CD4-positive, alpha-beta T cell (primary cell): ENCODE measurements around the gene TMEM184A. TPM values are rescaled to one million over a fixed set of nuclear protein-coding genes. Genes with fewer than 3 reads are reported as not detected.
"Not testable (repeated sequence)": the region's sequence is repeated elsewhere in the genome, so short reads cannot be mapped to it uniquely, and the experiment has no call there.

Experiments used
- ATAC-seq: fragments of 200-7000 bp; cut with Tn5 transposase; one replicate; pipeline ENCODE4 v1.10.0; 2022; ENCODE audit warnings: mild to moderate bottlenecking; ENCODE audit not compliant: poor library complexity
- CTCF ChIA-PET: fragments of 350-600 bp; sonication (Branson Sonifier 250); formaldehyde crosslinking; loops from one replicate; lab custom pipeline; 2021; ENCODE audit warnings: antibody characterized with exemption, inconsistent platforms; lab: Charles Lee
- POLR2A ChIA-PET: fragments of 350-600 bp; sonication (Branson Sonifier 250); formaldehyde crosslinking; loops from one replicate; lab custom pipeline; 2021; ENCODE audit warnings: antibody characterized with exemption, inconsistent platforms; lab: Charles Lee
- DNase-seq, 14 experiments: peaks; one replicate each; pipeline ENCODE4 v3.0.0-alpha.2; 2013 to 2020; ENCODE audit warnings: mixed read lengths in 2 of 14
- H3K27ac ChIP-seq, 2 donors: one replicate each; pipeline versions ENCODE4 v1.5.1 to v1.7.0; 2013; ENCODE audit warnings: low read length in 2 of 2, low read depth in 1 of 2, mild to moderate bottlenecking in 1 of 2
- H3K27me3 ChIP-seq, 2 experiments: 1 replicate in 1 of 2; 2 replicates in 1 of 2; pipeline versions ENCODE4 v1.6.1 to v1.7.0; 2013; ENCODE audit warnings: low read length in 2 of 2, control low read depth in 1 of 2, mild to moderate bottlenecking in 1 of 2, moderate library complexity in 1 of 2; ENCODE audit not compliant: insufficient read depth in 2 of 2, control insufficient read depth in 1 of 2
- H3K36me3 ChIP-seq: one replicate; pipeline ENCODE4 v1.6.1; 2013; ENCODE audit warnings: low read length, control low read depth; ENCODE audit not compliant: insufficient read depth
- H3K4me1 ChIP-seq: one replicate; pipeline ENCODE4 v1.6.1; 2013; ENCODE audit warnings: low read length, control low read depth; ENCODE audit not compliant: insufficient read depth
- H3K4me3 ChIP-seq: one replicate; pipeline ENCODE4 v1.5.1; 2013; ENCODE audit warnings: mild to moderate bottlenecking, low read length, moderate library complexity
- H3K9me3 ChIP-seq, 2 experiments: 1 replicate in 1 of 2; 2 replicates in 1 of 2; pipeline versions ENCODE4 v1.6.1 to v1.7.0; 2013; ENCODE audit warnings: low read length in 2 of 2, mild to moderate bottlenecking in 2 of 2, control low read depth in 1 of 2, moderate library complexity in 1 of 2; ENCODE audit not compliant: control insufficient read depth in 1 of 2, insufficient read depth in 1 of 2
- H3K27ac Mint-ChIP-seq: one replicate; pipeline ENCODE4 v1.8.0; 2020; ENCODE audit warnings: mixed read lengths
- H3K27me3 Mint-ChIP-seq: one replicate; pipeline ENCODE4 v1.8.0; 2021; ENCODE audit warnings: mixed read lengths
- H3K36me3 Mint-ChIP-seq: one replicate; pipeline ENCODE4 v1.8.0; 2021; ENCODE audit warnings: low read depth, mixed read lengths
- H3K4me1 Mint-ChIP-seq: one replicate; pipeline ENCODE4 v1.8.0; 2021; ENCODE audit warnings: low read depth, mixed read lengths
- H3K4me3 Mint-ChIP-seq: one replicate; pipeline ENCODE4 v1.8.0; 2020; ENCODE audit warnings: mild to moderate bottlenecking, mixed read lengths
- H3K9me3 Mint-ChIP-seq: one replicate; pipeline ENCODE4 v1.8.0; 2020; ENCODE audit warnings: mixed read lengths
- CTCF ChIP-seq: fragments of 200-600 bp; IDR thresholded peaks from one replicate; pipeline ENCODE4 v1.8.0; 2022; ENCODE audit warnings: antibody characterized with exemption, mild to moderate bottlenecking
- intact Hi-C, 2 experiments: fragments of 100-400 bp; cut with DNase I in 1 of 2; cut with micrococcal nuclease in 1 of 2; formaldehyde crosslinking; loops; one replicate each; pipeline versions ENCODE4 v1.15.1 to v1.9.0; 2023 to 2025; cut with DNase I, micrococcal nuclease
- total RNA-seq, 174 experiments: library from RNA in 2 of 174; stranded (reverse) in 2 of 174; gene quantifications; one replicate each; pipeline ENCODE4 v1.2.3 and lab custom pipeline; 2021 to 2026

Gene TMEM184A
- total RNA-seq, 2 experiments from 2014 or later: 0.06 TPM; not detected in 1

- Histone ChIP-seq H3K27me3 (no peaks in the 10 kb centered on the region), H3K4me1 (no peaks in the 10 kb centered on the region), H3K27ac (no peak overlapping the region), H3K4me3 (no peak overlapping the region), H3K36me3 (no peaks in the 10 kb centered on the region), H3K9me3 (peaks cover 0 to 11% of the 10 kb centered on the region in 2 experiments)
- Mint-ChIP-seq H3K4me3 (no peak overlapping the region), H3K27me3 (no peaks in the 10 kb centered on the region), H3K4me1 (no peaks in the 10 kb centered on the region), H3K9me3 (no peaks in the 10 kb centered on the region), H3K36me3 (no peaks in the 10 kb centered on the region), H3K27ac (no peak overlapping the region)
- no peak for ATAC-seq
- intact Hi-C loops: no loop called here
- TF ChIP-seq CTCF: no peak
- ChIA-PET CTCF (no interaction called here), POLR2A (no interaction called here)
- no peak for DNase-seq
Measured at GRCh38 chr7:1520539-1521234, 35.3 kb downstream of the TMEM184A start.

GRCh38 chr7:1519322-1519922, 36.6 kb downstream of the TMEM184A start:
- H3K4me1 Mint-ChIP-seq, H3K4me1 ChIP-seq, H3K36me3 Mint-ChIP-seq, intact Hi-C loops, H3K4me3 ChIP-seq, H3K27ac Mint-ChIP-seq, DNase-seq, H3K27ac ChIP-seq, H3K27me3 Mint-ChIP-seq, H3K27me3 ChIP-seq, H3K4me3 Mint-ChIP-seq, H3K36me3 ChIP-seq, CTCF ChIA-PET, ATAC-seq, H3K9me3 Mint-ChIP-seq: not testable (repeated sequence)
- H3K9me3 ChIP-seq: peaks cover 0 to 11% of the 10 kb centered on the region in 2 experiments
- POLR2A ChIA-PET: interaction anchor here (0.9 kb wide), 1 partner anchor 10 kb away, joined by 4 read pairs; no protein-coding TSS in a partner anchor

DNA sequence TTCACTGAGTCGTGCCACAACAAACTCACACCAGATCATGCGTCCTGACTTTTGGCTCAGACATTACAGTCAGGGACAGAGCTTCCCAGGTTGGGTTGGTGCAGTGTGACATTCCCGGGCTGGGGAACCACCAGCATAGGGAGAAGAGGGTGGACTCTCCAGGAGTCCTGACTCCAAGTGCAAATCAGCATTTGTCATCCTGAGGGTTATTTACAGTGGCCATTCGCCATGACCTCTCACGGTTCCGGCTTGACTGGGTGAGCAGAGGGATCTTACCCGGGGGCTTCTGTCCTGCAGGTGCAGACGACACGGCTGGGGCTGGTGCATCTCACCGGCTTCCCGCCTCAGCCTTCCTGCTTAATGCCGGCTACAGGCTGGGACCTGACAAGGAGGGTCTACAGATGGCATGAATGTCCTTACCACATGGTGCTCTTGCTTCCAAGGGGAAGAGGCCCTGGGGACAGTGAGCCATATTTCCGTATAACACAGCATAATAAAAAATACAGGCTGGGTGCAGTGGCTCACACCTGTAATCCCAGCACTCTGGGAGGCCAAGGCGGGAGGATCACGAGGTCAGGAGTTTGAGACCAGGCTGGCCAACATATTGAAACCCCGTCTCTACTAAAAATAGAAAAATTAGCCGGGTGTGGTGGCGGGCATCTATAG, 39.3 kb downstream of the TMEM184A start:
- Mint-ChIP-seq H3K9me3 (no peaks in the 10 kb centered on the region), H3K27ac (no peak overlapping the region), H3K36me3 (no peaks in the 10 kb centered on the region), H3K27me3 (no peaks in the 10 kb centered on the region), H3K4me1 (peaks cover 20% of the 10 kb centered on the region), H3K4me3 (no peak overlapping the region)
- no peaks in the 10 kb centered on the region for H3K36me3 ChIP-seq
- CTCF ChIA-PET: no interaction called here
- POLR2A ChIA-PET: no interaction called here
- intact Hi-C loops: no loop called here
- DNase-seq (no peak), ATAC-seq (no peak)
- H3K4me1 ChIP-seq: peaks cover 22% of the 10 kb centered on the region
- H3K27ac ChIP-seq: no peak overlapping the region
- H3K9me3 ChIP-seq: peaks cover 0 to 11% of the 10 kb centered on the region in 2 experiments
- no peak for TF ChIP-seq CTCF
- no peaks in the 10 kb centered on the region for H3K27me3 ChIP-seq
- H3K4me3 ChIP-seq: no peak overlapping the region

GRCh38 chr7:1515509-1515967, 40.5 kb downstream of the TMEM184A start:
- H3K9me3 Mint-ChIP-seq, H3K4me3 ChIP-seq, ATAC-seq, DNase-seq, H3K27me3 Mint-ChIP-seq, H3K27ac ChIP-seq, intact Hi-C loops, H3K36me3 Mint-ChIP-seq, H3K36me3 ChIP-seq, H3K4me3 Mint-ChIP-seq, POLR2A ChIA-PET, CTCF ChIA-PET, H3K27ac Mint-ChIP-seq, H3K27me3 ChIP-seq: not testable (repeated sequence)
- Histone ChIP-seq H3K9me3 (peaks cover 0 to 11% of the 10 kb centered on the region in 2 experiments), H3K4me1 (peaks cover 32% of the 10 kb centered on the region)
- peaks cover 26% of the 10 kb centered on the region for H3K4me1 Mint-ChIP-seq
